Cardiac septum (tissue), 1 donor: ENCODE data around the gene ORC3. TPM values are rescaled to one million over a fixed set of nuclear protein-coding genes. Genes with fewer than 3 reads are reported as not detected.

Source experiments
- DNase-seq: peaks from one replicate; pipeline ENCODE4 v3.0.0-alpha.2; 2020; ENCODE audit warnings: low spot score
- intact Hi-C: fragments of 100-400 bp; cut with DNase I; formaldehyde crosslinking; loops from one replicate; pipeline ENCODE4 v1.14.0; 2022
- total RNA-seq: library from RNA; stranded (reverse); fragmentation: NEBNext Ultra II Directional; extraction: Animal tissue kit (Norgen Biotek cat#: 25700); gene quantifications from one replicate; pipeline ENCODE4 v1.2.1, GENCODE V29; 2021
- donor health status: DM: no; HTN: no; CAD: no.

Gene ORC3
- total RNA-seq, 1 donor from 2014 or later: 23.0 TPM

- no peak for DNase-seq
Observed at GRCh38 chr6:87654122-87654521, 64.2 kb downstream of the ORC3 start.

DNA sequence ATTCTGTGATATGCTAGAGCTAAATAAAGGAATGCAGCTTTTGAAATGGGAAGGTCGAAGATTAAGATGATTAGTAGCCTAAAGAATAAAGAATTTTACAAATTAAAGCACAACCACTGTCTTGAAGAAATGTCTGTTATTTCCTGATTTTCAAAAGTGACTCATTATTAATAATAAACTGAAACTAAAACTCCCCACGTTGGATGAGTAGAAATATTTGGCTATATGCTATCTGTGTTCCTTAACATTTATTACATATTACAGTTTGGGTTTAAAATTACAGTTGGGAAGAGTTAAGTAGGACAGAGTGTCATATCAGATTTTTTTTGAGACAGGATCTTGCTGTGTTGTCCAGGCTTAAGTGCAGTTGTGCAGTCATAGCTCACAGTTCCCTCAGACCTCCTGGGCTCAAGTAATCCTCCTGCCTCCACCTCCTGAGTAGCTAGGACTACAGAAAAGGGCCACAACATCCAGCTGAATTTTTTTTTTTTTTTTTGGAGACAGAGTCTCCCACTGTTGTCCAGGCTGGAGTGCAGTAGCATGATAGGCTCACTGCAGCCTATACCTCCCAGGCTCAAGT, 65.0 kb downstream of the ORC3 start:
- no peak for DNase-seq
- intact Hi-C loops: no loop called here

More at GRCh38 chr6:87654122-87654521, 64.2 kb downstream of the ORC3 start:
- intact Hi-C loops: no loop called here

DNA sequence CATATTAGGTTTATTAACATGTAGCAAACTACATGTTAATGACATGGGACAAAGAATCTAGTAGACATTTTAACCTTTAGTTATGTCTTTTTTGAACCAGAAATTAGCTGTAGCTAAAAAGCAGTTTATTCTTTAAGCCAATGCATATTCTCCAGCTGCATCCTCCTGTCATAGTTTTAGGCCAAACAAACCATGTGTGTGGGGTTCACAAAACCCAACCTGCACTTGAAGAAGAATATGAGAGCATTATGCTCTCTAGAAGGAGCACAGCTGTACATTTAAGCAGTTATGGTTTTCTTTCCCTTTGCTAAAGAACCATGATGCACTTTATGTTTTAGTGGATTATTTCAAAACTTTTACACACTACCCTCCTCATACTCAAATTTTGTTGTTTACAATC, 65.9 kb downstream of the ORC3 start:
- no peak for DNase-seq
- intact Hi-C loops: no loop called here

GRCh38 chr6:87656857-87657256, 66.9 kb downstream of the ORC3 start:
- no peak for DNase-seq
- intact Hi-C loops: no loop called here

DNA sequence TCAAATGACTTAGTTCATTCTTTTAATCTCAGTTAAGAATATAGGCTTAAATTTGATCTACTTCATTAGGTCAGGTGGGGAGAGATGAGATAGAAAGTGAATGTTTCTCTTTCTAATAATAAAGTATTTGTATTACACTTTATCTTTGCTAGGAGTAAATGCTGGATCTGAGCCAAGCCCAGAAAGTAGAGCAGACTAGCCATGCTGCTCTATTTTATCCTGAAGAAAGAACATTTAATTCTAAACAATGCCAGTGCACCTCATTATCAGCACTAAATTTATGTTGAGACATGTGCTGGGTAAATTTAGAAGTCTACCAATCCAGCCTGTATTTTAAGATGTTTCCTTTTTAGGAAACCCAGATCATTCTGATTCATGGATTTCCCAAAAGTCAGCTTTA, 68.6 kb downstream of the ORC3 start:
- DNase-seq: no peak
- intact Hi-C loops: no loop called here

GRCh38 chr6:87660226-87660911, 70.4 kb downstream of the ORC3 start:
- intact Hi-C loops: loop anchor here (10.0 kb wide), 1 partner anchor 134 kb away; no protein-coding TSS in a partner anchor
- DNase-seq: no peak

- intact Hi-C loops: loop anchor here (10.0 kb wide), 1 partner anchor 134 kb away; no protein-coding TSS in a partner anchor
- DNase-seq: no peak
Observed at GRCh38 chr6:87661016-87661415, 71.1 kb downstream of the ORC3 start.

GRCh38 chr6:87661503-87661902, 71.6 kb downstream of the ORC3 start:
- intact Hi-C loops: loop anchor here (10.0 kb wide), 1 partner anchor 133 kb away; no protein-coding TSS in a partner anchor
- no peak for DNase-seq

DNA sequence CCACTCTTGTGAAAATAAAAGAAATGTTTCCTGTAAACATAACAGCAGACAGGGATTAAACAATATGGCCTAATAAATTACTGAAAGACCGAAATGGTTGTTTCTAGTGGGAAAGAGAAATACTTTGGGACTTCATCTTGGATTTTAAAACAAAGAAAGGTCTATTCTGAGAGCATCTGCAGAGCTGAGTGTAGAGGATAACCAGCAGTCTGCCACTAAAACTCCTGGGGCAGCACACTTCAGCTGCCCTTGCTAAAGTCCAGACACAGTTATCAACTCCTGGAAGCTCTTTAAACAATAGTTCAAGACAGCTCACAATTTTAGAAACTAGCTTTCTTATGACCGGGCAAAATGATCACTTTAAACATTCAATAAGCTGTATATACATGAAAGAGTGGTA, 73.5 kb downstream of the ORC3 start:
- no peak for DNase-seq
- intact Hi-C loops: loop anchor here (2.0 to 10.0 kb wide), 2 partner anchors 37 to 131 kb away; no protein-coding TSS in a partner anchor

GRCh38 chr6:87664921-87665485, 75.1 kb downstream of the ORC3 start:
- intact Hi-C loops: loop anchor here (10.0 kb wide), 1 partner anchor 130 kb away; no protein-coding TSS in a partner anchor
- no peak for DNase-seq

DNA sequence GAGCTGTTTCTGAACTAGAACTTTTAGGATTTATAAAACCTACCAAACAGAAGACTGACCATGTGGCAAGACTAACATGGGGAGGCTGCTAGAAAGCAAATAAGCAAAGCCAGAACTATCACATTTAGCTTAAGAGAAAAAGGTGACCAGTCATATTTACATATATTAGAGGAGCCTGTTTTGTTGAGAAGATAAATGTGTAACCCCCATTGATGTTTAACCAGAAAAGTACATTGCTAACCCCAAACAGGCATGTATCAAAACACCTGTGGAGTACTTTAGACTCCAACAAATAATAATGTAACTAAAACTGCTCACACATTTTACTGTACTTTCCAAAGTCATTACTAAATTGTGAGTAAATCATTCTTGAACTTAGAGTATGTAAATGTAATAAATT, 77.1 kb downstream of the ORC3 start:
- no peak for DNase-seq
- intact Hi-C loops: loop anchor here (10.0 kb wide), 1 partner anchor 128 kb away; no protein-coding TSS in a partner anchor

- intact Hi-C loops: loop anchor here (10.0 kb wide), 1 partner anchor 127 kb away; no protein-coding TSS in a partner anchor
Observed at GRCh38 chr6:87668013-87668412, 78.1 kb downstream of the ORC3 start.

GRCh38 chr6:87669051-87669450, 79.1 kb downstream of the ORC3 start:
- no peak for DNase-seq
- intact Hi-C loops: loop anchor here (10.0 kb wide), 1 partner anchor 126 kb away; no protein-coding TSS in a partner anchor

More at GRCh38 chr6:87668013-87668412, 78.1 kb downstream of the ORC3 start:
- no peak for DNase-seq

DNA sequence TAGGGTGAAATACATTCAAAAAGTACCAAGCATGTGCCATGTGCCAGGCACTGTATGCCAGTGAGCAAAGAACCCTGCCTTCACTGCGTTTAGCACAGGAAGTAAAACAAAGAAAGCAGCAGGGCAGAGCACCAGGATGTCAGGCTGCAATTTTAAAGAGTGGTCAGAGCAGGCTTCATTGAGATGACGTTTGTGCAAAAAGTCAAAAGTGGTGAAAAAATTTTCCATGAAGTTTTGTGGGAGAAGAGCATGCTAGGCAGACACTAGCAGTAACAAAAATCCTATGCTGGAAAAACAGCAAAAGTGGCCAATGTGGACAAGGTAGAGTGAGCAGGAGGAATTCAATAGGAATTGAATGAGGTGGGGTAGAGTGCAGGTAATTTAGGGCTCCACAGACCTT, 80.8 kb downstream of the ORC3 start:
- no peak for DNase-seq
- intact Hi-C loops: no loop called here

DNA sequence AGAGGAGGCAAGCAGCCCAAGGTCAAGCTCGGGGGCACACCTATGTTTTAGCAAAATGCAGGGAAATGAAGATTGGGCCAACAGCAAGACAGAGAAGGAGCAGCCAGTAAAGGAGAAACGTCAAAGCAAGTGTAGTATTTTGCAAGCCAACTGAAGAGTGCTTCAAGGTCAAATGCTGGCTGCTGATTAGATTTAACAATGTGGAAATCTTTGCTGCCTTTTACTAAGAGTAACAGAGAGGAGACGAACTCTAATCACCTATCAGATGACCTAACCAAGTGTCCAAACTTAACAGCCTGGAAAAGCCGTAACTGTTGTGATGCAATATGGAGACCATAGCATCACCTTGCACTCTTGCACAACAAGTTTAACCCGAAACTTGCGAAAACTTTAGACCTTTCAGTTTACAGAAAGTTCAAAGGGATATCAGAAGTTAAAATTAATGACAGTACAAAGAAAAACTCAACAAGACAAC, 81.7 kb downstream of the ORC3 start:
- intact Hi-C loops: no loop called here
- no peak for DNase-seq

- no peak for DNase-seq
Observed at GRCh38 chr6:87672641-87673040, 82.7 kb downstream of the ORC3 start.

GRCh38 chr6:87673237-87673636, 83.3 kb downstream of the ORC3 start:
- intact Hi-C loops: no loop called here
- no peak for DNase-seq

More at GRCh38 chr6:87672641-87673040, 82.7 kb downstream of the ORC3 start:
- intact Hi-C loops: no loop called here

DNA sequence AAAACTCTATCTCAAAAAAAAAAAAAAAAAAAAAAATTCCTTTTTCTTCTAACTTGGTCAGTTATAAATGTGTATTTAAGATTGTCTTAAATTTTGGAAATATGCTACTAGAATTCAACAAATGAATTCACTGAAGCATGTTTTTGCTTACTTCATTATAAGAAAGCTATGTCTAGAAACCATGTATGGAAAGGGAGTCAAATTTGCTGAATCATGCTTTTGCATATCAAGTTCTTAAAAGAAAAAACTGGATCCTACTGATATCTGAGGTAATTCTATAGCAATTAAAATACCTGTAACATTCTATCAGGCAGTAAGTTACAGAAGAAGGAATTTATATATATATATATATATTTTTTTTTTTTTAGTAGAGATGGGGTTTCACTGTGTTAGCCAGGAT, 84.4 kb downstream of the ORC3 start:
- intact Hi-C loops: no loop called here

DNA sequence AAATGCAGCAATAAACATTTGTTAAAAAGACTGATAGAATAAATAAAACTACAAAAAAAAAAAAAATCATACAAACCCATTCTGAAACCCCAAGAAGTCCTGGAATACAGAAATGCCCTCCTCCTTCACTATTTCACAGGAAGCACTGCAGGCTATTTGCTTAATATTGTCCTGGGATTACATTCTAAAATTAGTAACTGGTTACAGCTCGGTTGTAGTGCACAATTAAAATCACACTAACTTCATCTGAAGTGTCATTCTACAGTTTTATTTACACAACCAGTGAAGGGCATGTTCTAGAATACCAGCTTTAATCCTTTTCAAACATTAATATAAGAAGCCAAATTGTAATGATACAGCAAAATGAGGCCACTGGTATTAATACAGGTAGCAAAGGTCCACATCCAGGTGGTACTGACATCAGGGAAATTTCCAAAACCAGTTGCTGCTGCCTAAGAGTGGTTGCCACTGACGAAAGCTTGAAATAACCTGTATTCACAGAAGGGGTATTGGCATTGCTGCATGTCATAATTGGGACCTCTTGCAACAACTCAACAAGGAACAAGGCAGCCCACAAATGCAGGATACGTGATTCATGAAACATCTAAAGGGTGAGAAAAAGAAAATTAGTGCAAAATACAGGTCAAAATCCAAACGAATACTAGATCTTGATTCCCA, 85.2 kb downstream of the ORC3 start:
- intact Hi-C loops: no loop called here
- DNase-seq: no peak

More for the DNA sequence above, 84.4 kb downstream of the ORC3 start:
- no peak for DNase-seq

DNA sequence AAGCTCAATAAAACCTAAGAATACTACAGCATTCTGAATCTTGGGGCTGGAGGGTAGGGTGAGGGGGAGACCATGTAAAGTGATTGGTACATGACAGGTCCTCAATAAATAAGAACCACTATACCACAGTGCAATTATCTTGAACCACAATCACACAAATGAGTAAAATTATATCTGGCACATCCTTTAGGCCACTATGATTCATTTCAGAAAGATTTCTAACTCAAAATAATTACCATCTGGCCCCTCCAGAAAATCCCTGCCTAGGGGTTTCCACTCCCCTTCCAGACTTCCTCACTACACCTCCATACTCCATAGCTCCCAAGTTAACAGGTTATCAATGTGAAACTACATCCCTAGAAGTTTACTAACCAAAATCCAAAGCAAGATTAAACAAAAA, 92.4 kb downstream of the ORC3 start:
- no peak for DNase-seq
- intact Hi-C loops: no loop called here
